DOHH2 (cell line): Measurements from ENCODE around the gene TTBK1.

Experiments used
- CTCF ChIP-seq: fragments of 200-600 bp; sonication (generic); IDR thresholded peaks from one replicate; pipeline ENCODE4 v1.5.1; 2014; ENCODE audit warnings: antibody characterized with exemption, mild to moderate bottlenecking, low read depth, low read length; ENCODE audit not compliant: poor library complexity, severe bottlenecking
- EZH2phosphoT487 ChIP-seq: fragments of 200-600 bp; sonication (generic); IDR thresholded peaks from 2 replicates; pipeline ENCODE4 v1.6.1; 2017; ENCODE audit warnings: borderline replicate concordance, mild to moderate bottlenecking, antibody characterized with exemption, low read length, moderate library complexity, mixed read lengths

DNA sequence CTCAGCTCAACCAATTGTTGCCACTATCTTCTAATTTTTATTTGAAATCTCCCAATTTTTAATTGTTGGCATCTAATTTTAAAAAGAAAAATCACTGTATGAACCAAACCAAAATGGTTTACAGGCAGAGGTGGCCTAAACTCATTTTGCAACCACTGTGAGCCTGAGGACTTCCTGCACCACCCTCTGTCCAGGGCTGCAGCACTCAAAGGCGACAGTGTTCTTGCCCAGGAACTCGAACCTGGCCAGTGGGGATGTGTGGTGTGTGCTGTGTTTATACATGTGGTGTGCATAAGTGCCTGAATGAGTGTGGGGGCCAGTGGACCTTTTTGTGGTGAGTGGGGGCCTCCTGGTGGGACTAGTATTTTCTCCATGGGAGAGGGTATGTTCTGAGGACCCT is 30.4 kb downstream of the TTBK1 start:
- TF ChIP-seq EZH2phosphoT487 (no peak), CTCF (no peak)
